SK-N-SH (cell line): Measurements from ENCODE around the gene CTDP1. TPM values are rescaled to one million over a fixed set of nuclear protein-coding genes. Genes with fewer than 3 reads are reported as not detected.

Experiments
- CTCF ChIA-PET: fragments of 300-600, 350-600 bp; formaldehyde crosslinking; extraction: SDS; loops from one replicate; lab custom pipeline; 2021; lab: Yijun Ruan, JAX
- POLR2A ChIA-PET: fragments of 350-600 bp; sonication (Branson Sonifier 250); formaldehyde crosslinking; extraction: SDS; loops from one replicate; lab custom pipeline; 2020; ENCODE audit warnings: antibody characterized with exemption, inconsistent platforms; lab: Yijun Ruan, JAX
- DNase-seq: peaks from one replicate; pipeline ENCODE4 v3.0.0; 2012
- H2AFZ ChIP-seq: fragments of 200-600 bp; sonication (generic); 2 replicates; pipeline ENCODE4 v1.8.1; 2016; ENCODE audit warnings: antibody characterized with exemption, mild to moderate bottlenecking, low read depth
- H3F3A ChIP-seq: fragments of 200-600 bp; sonication (generic); replicated peaks from 2 replicates; pipeline ENCODE3; 2016; ENCODE audit warnings: antibody characterized with exemption, mild to moderate bottlenecking; ENCODE audit not compliant: insufficient read depth
- H3K27ac ChIP-seq, 2 experiments: fragments of 200-500 bp in 1 of 2; fragments of 200-600 bp in 1 of 2; sonication (Bioruptor generic) in 1 of 2; sonication (generic), shearing (Covaris generic) in 1 of 2; 2 replicates each; pipeline versions ENCODE4 v1.5.1 to v1.6.1; 2014 to 2016; ENCODE audit warnings: low read depth in 2 of 2, inconsistent platforms in 1 of 2, low read length in 1 of 2, mild to moderate bottlenecking in 1 of 2, mixed read lengths in 1 of 2
- H3K27me3 ChIP-seq: fragments of 200-600 bp; sonication (generic), shearing (Covaris generic); 2 replicates; pipeline ENCODE4 v1.6.1; 2016; ENCODE audit warnings: mixed run types; ENCODE audit not compliant: insufficient read depth
- H3K36me3 ChIP-seq, 2 experiments: fragments of 200-500 bp in 1 of 2; fragments of 200-600 bp in 1 of 2; sonication (Bioruptor generic) in 1 of 2; sonication (generic) in 1 of 2; replicated peaks in 1 of 2; 2 replicates each; pipeline versions ENCODE3 to v1.5.1; 2014 to 2016; ENCODE audit warnings: low read length in 1 of 2, mild to moderate bottlenecking in 1 of 2; ENCODE audit not compliant: insufficient read depth in 2 of 2, control insufficient read depth in 1 of 2
- H3K4me1 ChIP-seq, 2 experiments: fragments of 200-500 bp in 1 of 2; fragments of 200-600 bp in 1 of 2; sonication (Bioruptor generic) in 1 of 2; sonication (generic), shearing (Covaris generic) in 1 of 2; 2 replicates each; pipeline versions ENCODE4 v1.5.1 to v1.6.1; 2014 to 2016; ENCODE audit warnings: low read depth in 1 of 2, low read length in 1 of 2, mixed run types in 1 of 2; ENCODE audit not compliant: insufficient read depth in 2 of 2, control insufficient read depth in 1 of 2
- H3K4me2 ChIP-seq: fragments of 200-600 bp; sonication (generic), shearing (Covaris generic); 2 replicates; pipeline ENCODE4 v1.6.1; 2017; ENCODE audit warnings: mixed run types
- H3K4me3 ChIP-seq, 2 experiments: fragments of 200-500 bp in 1 of 2; fragments of 200-600 bp in 1 of 2; sonication (Bioruptor generic) in 1 of 2; sonication (generic), shearing (Covaris generic) in 1 of 2; 2 replicates each; pipeline versions ENCODE4 v1.5.1 to v1.8.1; 2014 to 2016; ENCODE audit warnings: low read depth in 2 of 2, inconsistent platforms in 1 of 2, low read length in 1 of 2, mild to moderate bottlenecking in 1 of 2, mixed read lengths in 1 of 2, moderate library complexity in 1 of 2
- H3K79me2 ChIP-seq: fragments of 200-600 bp; sonication (generic); 2 replicates; pipeline ENCODE4 v1.8.1; 2017; ENCODE audit warnings: mild to moderate bottlenecking; ENCODE audit not compliant: insufficient read depth
- H3K9ac ChIP-seq: fragments of 200-600 bp; sonication (generic); 2 replicates; pipeline ENCODE4 v1.6.1; 2017; ENCODE audit warnings: mixed run types
- H3K9me2 ChIP-seq: fragments of 200-600 bp; sonication (generic); 2 replicates; pipeline ENCODE4 v1.6.1; 2017; ENCODE audit warnings: mixed run types
- H3K9me3 ChIP-seq: fragments of 200-600 bp; sonication (generic); 2 replicates; pipeline ENCODE4 v1.6.1; 2017; ENCODE audit warnings: mixed run types, mild to moderate bottlenecking, moderate library complexity
- H4K20me1 ChIP-seq: fragments of 200-600 bp; sonication (generic); 2 replicates; pipeline ENCODE4 v1.6.1; 2017; ENCODE audit warnings: mild to moderate bottlenecking, mixed run types; ENCODE audit not compliant: insufficient read depth
- EZH2phosphoT487 ChIP-seq: fragments of 200-600 bp; sonication (generic); IDR thresholded peaks from 2 replicates; pipeline ENCODE4 v1.6.1; 2017; ENCODE audit warnings: low read depth, mixed run types, mild to moderate bottlenecking, antibody characterized with exemption, moderate library complexity, borderline replicate concordance
- GABPA ChIP-seq: IDR thresholded peaks from 2 replicates; pipeline ENCODE4 v1.4.0; 2012; ENCODE audit warnings: low read depth, mild to moderate bottlenecking
- GATA2 ChIP-seq: sonication (generic); formaldehyde crosslinking; IDR thresholded peaks from 2 replicates; pipeline ENCODE4 v1.5.0; 2020; ENCODE audit warnings: mild to moderate bottlenecking, missing genetic modification reagents
- MEF2A ChIP-seq: IDR thresholded peaks from 2 replicates; pipeline ENCODE4 v1.4.0; 2012; ENCODE audit warnings: low read depth, borderline replicate concordance
- NRF1 ChIP-seq: IDR thresholded peaks from 2 replicates; pipeline ENCODE4 v1.6.1; 2012; ENCODE audit warnings: low read depth, mild to moderate bottlenecking, low read length
- RAD21 ChIP-seq: IDR thresholded peaks from 2 replicates; pipeline ENCODE4 v1.6.1; 2012; ENCODE audit warnings: mild to moderate bottlenecking, low read length
- SIN3A ChIP-seq: IDR thresholded peaks from 2 replicates; pipeline ENCODE4 v1.6.1; 2012; ENCODE audit warnings: low read depth, mild to moderate bottlenecking, low read length, moderate library complexity, borderline replicate concordance
- SMC3 ChIP-seq: IDR thresholded peaks from 2 replicates; pipeline ENCODE4 v1.6.1; 2012; ENCODE audit warnings: low read depth, low read length, improper control_type of control experiment
- TAF1 ChIP-seq: IDR thresholded peaks from 2 replicates; pipeline ENCODE4 v1.6.1; 2012; ENCODE audit warnings: low read depth, mild to moderate bottlenecking, low read length, moderate library complexity, borderline replicate concordance
- YY1 ChIP-seq: IDR thresholded peaks from 2 replicates; pipeline ENCODE4 v1.4.0; 2012; ENCODE audit warnings: low read depth, mild to moderate bottlenecking
- WGBS: methylation state at CpG from one replicate; pipeline ENCODE4 v1.1.6; 2017; ENCODE audit warnings: low lambda C conversion rate; 5-methylcytosine and 5-hydroxymethylcytosine counted together
- polyA plus RNA-seq, 3 experiments: library from polyadenylated mRNA; depleted of rRNA; stranded (reverse); fragments of >200 nt; gene quantifications; 2 replicates each; pipeline ENCODE4 v1.2.3, GENCODE V29; 2012
- TF ChIP-seq, protein P1 (sequence below): fragments of 200-600 bp; sonication (generic); IDR thresholded peaks from 2 replicates; pipeline ENCODE4 v1.6.1; 2017; ENCODE audit warnings: antibody characterized with exemption, mild to moderate bottlenecking, moderate library complexity
- TF ChIP-seq, protein P2 (sequence below): fragments of 150-350 bp; IDR thresholded peaks from 2 replicates; pipeline ENCODE4 v1.6.1; 2017; ENCODE audit warnings: antibody characterized with exemption, low read length, low read depth, borderline replicate concordance
- TF ChIP-seq, protein P3 (sequence below): IDR thresholded peaks from 2 replicates; pipeline ENCODE4 v1.4.0; 2012; ENCODE audit warnings: low read depth
- TF ChIP-seq, protein P4 (sequence below): IDR thresholded peaks from 2 replicates; pipeline ENCODE4 v1.4.0; 2012; ENCODE audit warnings: low read depth, borderline replicate concordance
- TF ChIP-seq, protein P5 (sequence below): IDR thresholded peaks from 2 replicates; pipeline ENCODE4 v1.4.0; 2012; ENCODE audit warnings: low read depth, borderline replicate concordance

The CTDP1 gene
- polyA plus RNA-seq, 1 of the 3 experiments (the other 2 are of a cell fraction) = 15.6 TPM

DNA sequence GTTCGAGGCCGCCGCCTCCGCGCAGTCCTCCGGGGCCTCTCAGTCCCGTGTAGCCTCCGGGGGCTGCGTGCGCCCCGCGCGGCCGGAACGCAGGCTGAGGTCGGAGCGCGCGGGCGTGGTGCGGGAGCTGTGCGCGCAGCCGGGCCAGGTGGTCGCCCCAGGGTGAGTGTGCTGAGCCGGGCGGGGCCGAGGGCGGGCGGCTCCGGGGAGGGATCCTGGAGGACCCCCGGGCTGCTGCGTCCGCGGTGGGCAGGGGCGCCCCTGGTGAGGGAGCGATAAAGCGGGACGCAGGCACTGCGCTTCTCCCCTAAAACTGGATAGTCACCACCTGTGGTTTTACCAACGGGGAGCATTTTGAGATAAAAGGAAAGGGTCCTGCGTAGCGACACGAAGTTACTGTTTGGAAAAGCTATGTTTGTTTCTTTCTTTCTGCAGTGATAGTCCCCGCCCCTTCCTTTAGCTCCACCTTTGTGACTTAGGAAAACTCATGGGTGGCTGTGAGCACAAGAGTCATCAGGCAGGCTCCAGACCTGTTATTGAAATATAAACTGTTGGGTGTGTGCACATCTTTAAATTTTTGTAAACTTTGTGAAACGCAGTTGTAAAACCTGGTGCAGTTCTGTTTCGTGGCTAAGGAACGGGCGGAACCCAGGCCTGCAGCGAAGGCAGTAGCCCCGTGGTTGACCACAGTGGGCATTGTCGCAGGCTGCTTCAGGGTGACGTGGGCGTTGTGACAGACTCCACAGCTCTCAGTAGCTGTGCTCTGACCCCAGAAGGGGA is 687 bp downstream of the CTDP1 start (continued):
- TF ChIP-seq, protein P1, sequence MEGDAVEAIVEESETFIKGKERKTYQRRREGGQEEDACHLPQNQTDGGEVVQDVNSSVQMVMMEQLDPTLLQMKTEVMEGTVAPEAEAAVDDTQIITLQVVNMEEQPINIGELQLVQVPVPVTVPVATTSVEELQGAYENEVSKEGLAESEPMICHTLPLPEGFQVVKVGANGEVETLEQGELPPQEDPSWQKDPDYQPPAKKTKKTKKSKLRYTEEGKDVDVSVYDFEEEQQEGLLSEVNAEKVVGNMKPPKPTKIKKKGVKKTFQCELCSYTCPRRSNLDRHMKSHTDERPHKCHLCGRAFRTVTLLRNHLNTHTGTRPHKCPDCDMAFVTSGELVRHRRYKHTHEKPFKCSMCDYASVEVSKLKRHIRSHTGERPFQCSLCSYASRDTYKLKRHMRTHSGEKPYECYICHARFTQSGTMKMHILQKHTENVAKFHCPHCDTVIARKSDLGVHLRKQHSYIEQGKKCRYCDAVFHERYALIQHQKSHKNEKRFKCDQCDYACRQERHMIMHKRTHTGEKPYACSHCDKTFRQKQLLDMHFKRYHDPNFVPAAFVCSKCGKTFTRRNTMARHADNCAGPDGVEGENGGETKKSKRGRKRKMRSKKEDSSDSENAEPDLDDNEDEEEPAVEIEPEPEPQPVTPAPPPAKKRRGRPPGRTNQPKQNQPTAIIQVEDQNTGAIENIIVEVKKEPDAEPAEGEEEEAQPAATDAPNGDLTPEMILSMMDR = no peak

DNA sequence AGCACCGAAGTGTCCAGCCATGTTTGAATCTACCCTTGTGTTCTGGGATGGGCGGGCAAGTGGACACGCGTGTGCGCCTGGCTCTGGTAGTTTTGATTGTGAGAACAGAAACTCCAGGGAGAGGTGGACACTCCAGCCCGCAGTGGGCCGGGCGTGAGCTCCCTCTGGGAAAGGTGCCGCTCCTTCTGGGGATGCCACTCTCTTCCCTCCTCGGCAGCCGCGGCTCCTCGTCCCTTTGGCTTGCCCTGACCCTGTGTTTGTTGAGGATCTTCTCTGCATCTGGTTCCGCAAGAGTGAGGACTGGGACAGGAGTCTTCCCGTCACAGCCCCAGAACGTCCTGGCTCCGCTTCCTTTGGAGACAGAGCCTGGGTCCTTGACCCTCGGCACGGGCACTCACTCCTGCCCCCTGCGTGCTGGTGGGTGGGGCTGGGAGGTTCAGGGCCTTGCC is 1.3 kb downstream of the CTDP1 start:
- POLR2A ChIA-PET = no interaction called here
- CTCF ChIA-PET = no interaction called here
- peaks cover 53% of the 10 kb centered on the region for H4K20me1 ChIP-seq
- no peak overlapping the region for H3K27ac ChIP-seq
- H3K79me2 ChIP-seq = peaks cover 67% of the 10 kb centered on the region
- peaks cover 5 to 32% of the 10 kb centered on the region in 2 experiments; a peak in 3 of 4 replicates for H3K4me1 ChIP-seq
- peak overlapping the region; percentile 91 to 95 for H3K4me3 ChIP-seq
- peak overlapping the region; percentile 97 for H3K4me2 ChIP-seq
- H3K36me3 ChIP-seq = peaks cover 5 to 7% of the 10 kb centered on the region in 2 experiments
- no peak overlapping the region for H2AFZ ChIP-seq
- H3F3A ChIP-seq = no peaks in the 10 kb centered on the region
- H3K9ac ChIP-seq = peak overlapping the region; percentile 93
- TF ChIP-seq GATA2 (CRISPR knock-in tag) = no peak
- TF ChIP-seq EZH2phosphoT487 = no peak
- TF ChIP-seq RAD21 = no peak
- TF ChIP-seq TAF1 = no peak
- no peak for TF ChIP-seq NRF1
- TF ChIP-seq GABPA = no peak
- H3K9me3 ChIP-seq = no peaks in the 10 kb centered on the region
- WGBS = 55% methylated on average over 17 of the region's 20 CpGs
- H3K9me2 ChIP-seq = no peaks in the 10 kb centered on the region
- H3K27me3 ChIP-seq = no peaks in the 10 kb centered on the region
- DNase-seq = no peak

DNA sequence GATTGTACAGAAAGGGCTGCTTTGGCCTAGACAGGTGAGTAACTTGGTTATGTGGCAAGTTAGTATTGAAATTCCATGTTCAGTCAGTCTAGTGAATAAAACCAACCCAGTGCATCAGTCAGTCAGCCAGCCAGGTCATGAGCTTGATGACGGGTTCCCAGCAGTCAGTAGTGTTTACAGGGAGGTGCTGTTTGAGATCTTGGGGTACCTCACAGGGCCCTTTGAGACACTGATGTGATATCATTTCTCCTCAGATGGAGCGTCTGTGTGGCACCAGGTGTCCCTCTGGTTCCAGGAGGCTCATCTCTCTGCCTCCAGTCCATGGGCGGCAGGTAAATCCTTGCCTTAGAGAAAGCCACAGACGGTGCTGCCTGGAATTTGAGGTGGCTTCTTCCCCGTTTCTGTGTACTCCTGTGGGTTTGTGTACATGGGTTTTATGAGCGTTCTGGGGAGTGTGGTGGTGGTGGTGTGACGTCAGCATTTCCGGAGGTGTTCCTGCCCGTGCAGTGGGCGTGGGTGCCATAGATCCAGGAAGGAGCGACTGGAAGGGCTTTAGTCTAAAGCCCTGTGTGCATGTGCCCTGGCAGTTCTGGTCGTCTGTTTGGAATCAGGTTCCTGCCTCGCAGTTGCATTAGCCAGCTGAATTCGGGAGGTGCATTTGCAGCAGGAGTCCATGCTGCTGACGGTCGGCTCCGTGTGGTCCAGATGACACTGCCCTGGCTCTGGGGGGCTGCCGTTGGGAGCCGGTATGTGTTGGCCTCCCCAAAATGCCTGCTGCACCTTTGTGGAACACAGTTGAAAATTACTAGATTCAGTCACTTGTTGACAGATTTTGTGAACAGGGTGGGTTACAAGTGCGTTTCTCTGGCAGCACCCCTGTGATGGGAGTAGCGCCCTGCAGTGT is 2.1 kb downstream of the CTDP1 start:
- Histone ChIP-seq H3K79me2 (peaks cover 74% of the 10 kb centered on the region), H3K9me3 (no peaks in the 10 kb centered on the region), H3K9ac (no peak overlapping the region), H2AFZ (no peak overlapping the region), H3K27me3 (no peaks in the 10 kb centered on the region), H3K4me2 (peak overlapping the region; percentile 97), H3F3A (no peaks in the 10 kb centered on the region), H3K27ac (no peak overlapping the region), H3K36me3 (peaks cover 0 to 5% of the 10 kb centered on the region in 2 experiments), H3K9me2 (no peaks in the 10 kb centered on the region), H3K4me3 (peak overlapping the region in 1 of 2 experiments; percentile 95; a peak in 2 of 4 replicates), H4K20me1 (peaks cover 61% of the 10 kb centered on the region), H3K4me1 (peaks cover 5 to 32% of the 10 kb centered on the region in 2 experiments; a peak in 3 of 4 replicates)
- DNase-seq = no peak
- 84% methylated on average over 15 of the region's 21 CpGs for WGBS
- ChIA-PET CTCF (no interaction called here), POLR2A (no interaction called here)
- no peak for TF ChIP-seq MEF2A
- TF ChIP-seq, protein P2, sequence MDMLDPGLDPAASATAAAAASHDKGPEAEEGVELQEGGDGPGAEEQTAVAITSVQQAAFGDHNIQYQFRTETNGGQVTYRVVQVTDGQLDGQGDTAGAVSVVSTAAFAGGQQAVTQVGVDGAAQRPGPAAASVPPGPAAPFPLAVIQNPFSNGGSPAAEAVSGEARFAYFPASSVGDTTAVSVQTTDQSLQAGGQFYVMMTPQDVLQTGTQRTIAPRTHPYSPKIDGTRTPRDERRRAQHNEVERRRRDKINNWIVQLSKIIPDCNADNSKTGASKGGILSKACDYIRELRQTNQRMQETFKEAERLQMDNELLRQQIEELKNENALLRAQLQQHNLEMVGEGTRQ = no peak
- TF ChIP-seq YY1 = no peak
- TF ChIP-seq, protein P3, sequence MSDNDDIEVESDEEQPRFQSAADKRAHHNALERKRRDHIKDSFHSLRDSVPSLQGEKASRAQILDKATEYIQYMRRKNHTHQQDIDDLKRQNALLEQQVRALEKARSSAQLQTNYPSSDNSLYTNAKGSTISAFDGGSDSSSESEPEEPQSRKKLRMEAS = no peak
- TF ChIP-seq SIN3A = no peak
- TF ChIP-seq, protein P4, sequence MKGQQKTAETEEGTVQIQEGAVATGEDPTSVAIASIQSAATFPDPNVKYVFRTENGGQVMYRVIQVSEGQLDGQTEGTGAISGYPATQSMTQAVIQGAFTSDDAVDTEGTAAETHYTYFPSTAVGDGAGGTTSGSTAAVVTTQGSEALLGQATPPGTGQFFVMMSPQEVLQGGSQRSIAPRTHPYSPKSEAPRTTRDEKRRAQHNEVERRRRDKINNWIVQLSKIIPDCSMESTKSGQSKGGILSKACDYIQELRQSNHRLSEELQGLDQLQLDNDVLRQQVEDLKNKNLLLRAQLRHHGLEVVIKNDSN = no peak
- TF ChIP-seq, protein P5, sequence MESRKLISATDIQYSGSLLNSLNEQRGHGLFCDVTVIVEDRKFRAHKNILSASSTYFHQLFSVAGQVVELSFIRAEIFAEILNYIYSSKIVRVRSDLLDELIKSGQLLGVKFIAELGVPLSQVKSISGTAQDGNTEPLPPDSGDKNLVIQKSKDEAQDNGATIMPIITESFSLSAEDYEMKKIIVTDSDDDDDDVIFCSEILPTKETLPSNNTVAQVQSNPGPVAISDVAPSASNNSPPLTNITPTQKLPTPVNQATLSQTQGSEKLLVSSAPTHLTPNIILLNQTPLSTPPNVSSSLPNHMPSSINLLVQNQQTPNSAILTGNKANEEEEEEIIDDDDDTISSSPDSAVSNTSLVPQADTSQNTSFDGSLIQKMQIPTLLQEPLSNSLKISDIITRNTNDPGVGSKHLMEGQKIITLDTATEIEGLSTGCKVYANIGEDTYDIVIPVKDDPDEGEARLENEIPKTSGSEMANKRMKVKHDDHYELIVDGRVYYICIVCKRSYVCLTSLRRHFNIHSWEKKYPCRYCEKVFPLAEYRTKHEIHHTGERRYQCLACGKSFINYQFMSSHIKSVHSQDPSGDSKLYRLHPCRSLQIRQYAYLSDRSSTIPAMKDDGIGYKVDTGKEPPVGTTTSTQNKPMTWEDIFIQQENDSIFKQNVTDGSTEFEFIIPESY = no peak
- no peak for TF ChIP-seq SMC3
